IMR-90 (cell line): ENCODE results near the gene ZBED2. TPM values are rescaled to one million over a fixed set of nuclear protein-coding genes. Genes with fewer than 3 reads are reported as not detected.

Source experiments
- ATAC-seq: fragments of 200-7000 bp; cut with Tn5 transposase; 2 replicates; pipeline ENCODE4 v1.9.1; 2020; ENCODE audit warnings: low read depth, mild to moderate bottlenecking, moderate library complexity
- BruUV-seq: library from RNA; stranded (reverse); fragments of 400-500 nt; replicated peaks from 2 replicates; lab custom pipeline; 2021; lab: Mats Ljungman, UMichigan
- CTCF ChIA-PET: fragments of 300-600 bp; formaldehyde crosslinking; extraction: SDS; loops from one replicate; lab custom pipeline; 2021; ENCODE audit warnings: antibody characterized with exemption; lab: Yijun Ruan, JAX
- POLR2A ChIA-PET: fragments of 300-600 bp; sonication (Branson Sonifier 250); formaldehyde crosslinking; loops from one replicate; lab custom pipeline; 2022; ENCODE audit warnings: antibody characterized with exemption; ENCODE audit not compliant: unreplicated experiment; lab: Charles Lee
- DNase-seq: peaks from one replicate; pipeline ENCODE4 v3.0.0; 2013
- H2AFZ ChIP-seq: replicated peaks from 2 replicates; pipeline ENCODE3; 2013; ENCODE audit warnings: low read length, mild to moderate bottlenecking; ENCODE audit not compliant: poor library complexity
- H2AK5ac ChIP-seq: 2 replicates; pipeline ENCODE4 v1.6.1; 2013; ENCODE audit warnings: low read depth, low read length, inconsistent platforms
- H2AK9ac ChIP-seq: replicated peaks from 2 replicates; pipeline ENCODE3; 2013; ENCODE audit warnings: mild to moderate bottlenecking, low read depth, low read length, moderate library complexity; ENCODE audit not compliant: poor library complexity
- H2BK120ac ChIP-seq: 2 replicates; pipeline ENCODE4 v1.6.1; 2013; ENCODE audit warnings: low read depth, low read length, inconsistent platforms
- H2BK15ac ChIP-seq: 3 replicates; pipeline ENCODE4 v1.6.1; 2013; ENCODE audit warnings: low read depth, low read length, inconsistent platforms
- H2BK20ac ChIP-seq: 2 replicates; pipeline ENCODE4 v1.6.1; 2013; ENCODE audit warnings: low read depth, mild to moderate bottlenecking, inconsistent platforms, low read length, moderate library complexity
- H2BK5ac ChIP-seq: 2 replicates; pipeline ENCODE4 v1.6.1; 2013; ENCODE audit warnings: mild to moderate bottlenecking, low read depth, low read length, inconsistent platforms; ENCODE audit not compliant: poor library complexity, severe bottlenecking
- H3K14ac ChIP-seq: replicated peaks from 2 replicates; pipeline ENCODE4 v1.6.1; 2013; ENCODE audit warnings: low read depth, low read length, inconsistent platforms
- H3K18ac ChIP-seq: 2 replicates; pipeline ENCODE4 v1.6.1; 2013; ENCODE audit warnings: low read depth, low read length, control low read depth
- H3K23ac ChIP-seq: 2 replicates; pipeline ENCODE4 v1.6.1; 2013; ENCODE audit warnings: low read depth, low read length, inconsistent platforms
- H3K27ac ChIP-seq: 2 replicates; pipeline ENCODE4 v1.5.1; 2013; ENCODE audit warnings: mild to moderate bottlenecking, control low read depth, low read length; ENCODE audit not compliant: insufficient read depth
- H3K27me3 ChIP-seq: 2 replicates; pipeline ENCODE4 v1.6.1; 2013; ENCODE audit warnings: low read length; ENCODE audit not compliant: control insufficient read depth, insufficient read depth
- H3K36me3 ChIP-seq: 2 replicates; pipeline ENCODE4 v1.6.1; 2013; ENCODE audit warnings: low read length, mixed read lengths; ENCODE audit not compliant: control insufficient read depth, insufficient read depth
- H3K4ac ChIP-seq: 2 replicates; pipeline ENCODE4 v1.6.1; 2013; ENCODE audit warnings: low read depth, low read length, inconsistent platforms
- H3K4me1 ChIP-seq: 2 replicates; pipeline ENCODE4 v1.6.1; 2013; ENCODE audit warnings: low read length, mixed read lengths; ENCODE audit not compliant: control insufficient read depth, insufficient read depth
- H3K4me2 ChIP-seq: 2 replicates; pipeline ENCODE4 v1.6.1; 2013; ENCODE audit warnings: low read depth, mild to moderate bottlenecking, control low read depth, low read length, moderate library complexity
- H3K4me3 ChIP-seq: 2 replicates; pipeline ENCODE4 v1.5.1; 2013; ENCODE audit warnings: low read depth, mild to moderate bottlenecking, control low read depth, low read length, moderate library complexity; ENCODE audit not compliant: insufficient read depth
- H3K56ac ChIP-seq: 2 replicates; pipeline ENCODE4 v1.6.1; 2013; ENCODE audit warnings: low read length, inconsistent platforms; ENCODE audit not compliant: insufficient read depth; ENCODE audit errors: extremely low read depth
- H3K79me1 ChIP-seq, 2 experiments: 2 replicates each; pipeline ENCODE4 v1.6.1; 2013; ENCODE audit warnings: low read length in 2 of 2, inconsistent platforms in 1 of 2, low read depth in 1 of 2
- H3K9ac ChIP-seq: 2 replicates; pipeline ENCODE4 v1.6.1; 2013; ENCODE audit warnings: low read depth, low read length, control low read depth
- H3K9me1 ChIP-seq: 2 replicates; pipeline ENCODE4 v1.6.1; 2013; ENCODE audit warnings: low read length, inconsistent platforms; ENCODE audit not compliant: insufficient read depth
- H3K9me3 ChIP-seq: 2 replicates; pipeline ENCODE4 v1.6.1; 2013; ENCODE audit warnings: low read length; ENCODE audit not compliant: control insufficient read depth, insufficient read depth
- H4K20me1 ChIP-seq: 2 replicates; pipeline ENCODE4 v1.6.1; 2013; ENCODE audit warnings: low read length, inconsistent platforms; ENCODE audit not compliant: insufficient read depth
- H4K5ac ChIP-seq: 2 replicates; pipeline ENCODE4 v1.6.1; 2013; ENCODE audit warnings: mild to moderate bottlenecking, low read depth, low read length, control low read depth
- H4K8ac ChIP-seq, 2 experiments: 2 replicates each; pipeline ENCODE4 v1.6.1; 2013; ENCODE audit warnings: low read depth in 2 of 2, low read length in 2 of 2, control low read depth in 1 of 2, inconsistent platforms in 1 of 2
- H4K91ac ChIP-seq: 2 replicates; pipeline ENCODE4 v1.6.1; 2013; ENCODE audit warnings: low read depth, low read length, inconsistent platforms; ENCODE audit not compliant: insufficient read depth
- CTCF ChIP-seq: conservative IDR thresholded peaks from 2 replicates; pipeline ENCODE4 v1.5.1; 2012; ENCODE audit warnings: mild to moderate bottlenecking, low read depth, low read length, improper control_type of control experiment
- ELK1 ChIP-seq: fragments of 150-350 bp; IDR thresholded peaks from 2 replicates; pipeline ENCODE4 v1.6.1; 2016; ENCODE audit warnings: low read depth, mild to moderate bottlenecking, low read length, moderate library complexity, borderline replicate concordance
- MAFK ChIP-seq: IDR thresholded peaks from 2 replicates; pipeline ENCODE4 v1.6.1; 2012; ENCODE audit warnings: low read depth, low read length, improper control_type of control experiment
- MXI1 ChIP-seq: IDR thresholded peaks from 2 replicates; pipeline ENCODE4 v1.6.1; 2012; ENCODE audit warnings: low read depth, mild to moderate bottlenecking, low read length, moderate library complexity, borderline replicate concordance
- NFE2L2 ChIP-seq: fragments of 150-350 bp; IDR thresholded peaks from 2 replicates; pipeline ENCODE4 v1.6.1; 2016; ENCODE audit warnings: low read depth, mild to moderate bottlenecking, low read length
- POLR2A ChIP-seq: IDR thresholded peaks from 2 replicates; pipeline ENCODE4 v1.6.1; 2012; ENCODE audit warnings: mild to moderate bottlenecking, low read depth, low read length
- RAD21 ChIP-seq: IDR thresholded peaks from 2 replicates; pipeline ENCODE4 v1.6.1; 2012; ENCODE audit warnings: low read length, improper control_type of control experiment
- RCOR1 ChIP-seq: IDR thresholded peaks from 2 replicates; pipeline ENCODE4 v1.6.1; 2012; ENCODE audit warnings: mild to moderate bottlenecking, low read length, improper control_type of control experiment; ENCODE audit not compliant: insufficient replicate concordance
- RFX5 ChIP-seq: IDR thresholded peaks from 2 replicates; pipeline ENCODE4 v1.8.0; 2012; ENCODE audit warnings: low read depth, mild to moderate bottlenecking, low read length, moderate library complexity
- SMC3 ChIP-seq: fragments of 150-350 bp; IDR thresholded peaks from 2 replicates; pipeline ENCODE4 v1.6.1; 2016; ENCODE audit warnings: low read depth, mild to moderate bottlenecking, antibody characterized with exemption, low read length, moderate library complexity
- WGBS, 2 experiments: methylation state at CpG; one replicate each; pipeline versions ENCODE4 v1.1.5 to v1.1.7; 2013; ENCODE audit warnings: missing lambda C conversion rate in 2 of 2; ENCODE audit not compliant: insufficient read length in 1 of 2; ENCODE audit errors: extremely low coverage in 2 of 2; 5-methylcytosine and 5-hydroxymethylcytosine counted together
- dilution Hi-C: fragments of 300-500 bp; cut with HindIII; formaldehyde crosslinking; loops from one replicate; pipeline ENCODE4 v1.14.3; 2018; ENCODE audit warnings: low sequenced_read_pairs; ENCODE audit not compliant: unreplicated experiment
- in situ Hi-C: fragments of 300-500 bp; cut with MboI; formaldehyde crosslinking; loops from 3 replicates; pipeline ENCODE4 v1.14.3; 2019; ENCODE audit warnings: low sequenced_read_pairs, inconsistent platforms, mixed read lengths
- intact Hi-C: fragments of 100-400 bp; cut with micrococcal nuclease; formaldehyde crosslinking; loops from 2 replicates; pipeline ENCODE4 v1.10.0; 2022
- polyA plus RNA-seq, 3 experiments: library from polyadenylated mRNA; depleted of rRNA; stranded (reverse); fragments of >200 nt; gene quantifications; 2 replicates each; pipeline ENCODE4 v1.2.3, GENCODE V29; 2012; ENCODE audit warnings: low replicate concordance in 1 of 3
- total RNA-seq: library from RNA; depleted of rRNA; stranded (reverse); fragments of >200 nt; gene quantifications from 2 replicates; pipeline ENCODE4 v1.2.3, GENCODE V29; 2012

The ZBED2 gene
- total and polyA plus RNA-seq, 2 of the 4 experiments (the other 2 are of a cell fraction), result 0.51 to 0.72 TPM

GRCh38 chr3:111617406-111617805 lies 22.3 kb upstream of the ZBED2 start:
- Histone ChIP-seq H3K4me2 (no peak overlapping the region), H4K91ac (no peak overlapping the region; the same call in 1 of the 2 replicates), H3K9ac (no peak overlapping the region), H4K8ac (no peak overlapping the region), H2BK5ac (no peak overlapping the region), H2BK120ac (no peak overlapping the region), H3K9me3 (no peaks in the 10 kb centered on the region; the same call in 1 of the 2 replicates), H3K27ac (no peak overlapping the region), H3K27me3 (no peaks in the 10 kb centered on the region), H3K4me3 (no peak overlapping the region), H2AFZ (no peak overlapping the region), H4K20me1 (no peaks in the 10 kb centered on the region), H3K4ac (no peak overlapping the region), H4K5ac (no peak overlapping the region), H3K23ac (no peak overlapping the region), H2AK9ac (no peak overlapping the region), H3K9me1 (peaks cover 3% of the 10 kb centered on the region; the same call in 1 of the 2 replicates), H2BK20ac (no peak overlapping the region), H3K56ac (no peak overlapping the region), H3K14ac (no peak overlapping the region), H3K18ac (no peak overlapping the region), H2BK15ac (no peak overlapping the region), H3K4me1 (no peaks in the 10 kb centered on the region), H3K79me1 (no peaks in the 10 kb centered on the region), H3K36me3 (no peaks in the 10 kb centered on the region), H2AK5ac (peak overlapping the region; percentile 37; the same call in 1 of the 2 replicates)
- TF ChIP-seq MXI1, result no peak
- no peak for TF ChIP-seq RFX5
- TF ChIP-seq NFE2L2, result no peak
- no peak for TF ChIP-seq RAD21
- TF ChIP-seq RCOR1, result no peak
- no peak for TF ChIP-seq CTCF
- no peak for TF ChIP-seq ELK1
- no peak for TF ChIP-seq POLR2A
- no peak for TF ChIP-seq SMC3
- no peak for TF ChIP-seq MAFK
- dilution Hi-C loops, result no loop called here
- DNase-seq (no peak), ATAC-seq (no peak)
- in situ Hi-C loops, result no loop called here
- no CpG with 5 or more reads among the region's 3 CpGs for whole genome bisulfite sequencing, 2 experiments
- intact Hi-C loops, result no loop called here
- ChIA-PET POLR2A (no interaction called here), CTCF (interaction anchor here (2.1 kb wide), 1 partner anchor 40 kb away, joined by 18 read pairs; no protein-coding TSS in a partner anchor)
- BruUV-seq, result no TSS peak
